K562 (cell line): Measurements from ENCODE around the gene MFN1. TPM values are rescaled to one million over a fixed set of nuclear protein-coding genes. Genes with fewer than 3 reads are reported as not detected.

ENCODE experiments used
- BRD9 ChIP-seq: fragments of 450-650 bp; IDR thresholded peaks from 2 replicates; pipeline ENCODE4 v1.6.1; 2018; ENCODE audit warnings: low read depth; ENCODE audit not compliant: partially characterized antibody
- CBFB ChIP-seq: sonication (generic); formaldehyde crosslinking; IDR thresholded peaks from 2 replicates; pipeline ENCODE4 v1.4.0; 2020; ENCODE audit warnings: mild to moderate bottlenecking, missing genetic modification reagents
- HDAC8 ChIP-seq: fragments of 450-650 bp; IDR thresholded peaks from 2 replicates; pipeline ENCODE4 v1.6.1; 2016; ENCODE audit warnings: mild to moderate bottlenecking, missing genetic modification characterization, moderate library complexity, missing compliant biosample characterization
- NCOA4 ChIP-seq: fragments of 450-650 bp; IDR thresholded peaks from 2 replicates; pipeline ENCODE4 v1.6.1; 2018; ENCODE audit warnings: mild to moderate bottlenecking; ENCODE audit not compliant: partially characterized antibody
- PHF8 ChIP-seq: fragments of 200-600 bp; sonication (generic); IDR thresholded peaks from 2 replicates; pipeline ENCODE4 v1.6.1; 2012; ENCODE audit warnings: mixed run types, mild to moderate bottlenecking, inconsistent platforms, low read length, moderate library complexity, borderline replicate concordance
- SAFB ChIP-seq: fragments of 200-400 bp; formaldehyde crosslinking; IDR thresholded peaks from 2 replicates; pipeline ENCODE4 v1.6.1; 2017; ENCODE audit warnings: low read depth, low read length, borderline replicate concordance
- SIX5 ChIP-seq, 2 experiments: IDR thresholded peaks; 2 replicates each; pipeline ENCODE4 v1.6.1; 2011; ENCODE audit warnings: low read length in 2 of 2, borderline replicate concordance in 1 of 2, low read depth in 1 of 2, mild to moderate bottlenecking in 1 of 2, moderate library complexity in 1 of 2; ENCODE audit not compliant: insufficient read depth in 1 of 2
- SRSF1 ChIP-seq: fragments of 200-400 bp; formaldehyde crosslinking; IDR thresholded peaks from 2 replicates; pipeline ENCODE4 v1.6.1; 2017; ENCODE audit warnings: mild to moderate bottlenecking, low read depth, low read length, moderate library complexity
- ZNF3 ChIP-seq: fragments of 250-450 bp; sonication (Bioruptor Pico); IDR thresholded peaks from 2 replicates; pipeline ENCODE4 v1.5.0; 2021; ENCODE audit warnings: mild to moderate bottlenecking, moderate library complexity
- ZNF584 ChIP-seq: fragments of 200-800 bp; sonication (Bioruptor generic); IDR thresholded peaks from 2 replicates; pipeline ENCODE4 v1.6.1; 2016; ENCODE audit warnings: low read depth, mild to moderate bottlenecking, missing genetic modification characterization, missing compliant biosample characterization
- polyA plus RNA-seq, 8 experiments: library from polyadenylated mRNA; depleted of rRNA in 4 of 8; stranded (reverse) in 5 of 8; unstranded in 3 of 8; fragments of >200 nt; fragmentation: Nextera tagmentation in 2 of 8; fragmentation: Illumina TruSeq in 1 of 8; extraction: Ambion mirVana in 2 of 8; extraction: Trizol in 1 of 8; gene quantifications; 2 replicates each; pipeline versions ENCODE4 v1.2.1 to v1.2.3, GENCODE V29; 2011 to 2014; ENCODE audit warnings: inconsistent platforms in 1 of 8, missing spikeins in 1 of 8
- total RNA-seq, 7 experiments: library from RNA; depleted of rRNA in 6 of 7; stranded (reverse); fragments of >200 nt in 6 of 7; fragmentation: Illumina TruSeq in 2 of 7; extraction: Trizol in 2 of 7; gene quantifications; 2 replicates each; pipeline versions ENCODE4 v1.2.1 to v1.2.3, GENCODE V29; 2011 to 2021; ENCODE audit warnings: low replicate concordance in 1 of 7
- TF ChIP-seq, protein P1 (sequence below): sonication (generic); formaldehyde crosslinking; IDR thresholded peaks from 2 replicates; pipeline ENCODE4 v1.8.0; 2022; ENCODE audit warnings: mild to moderate bottlenecking, low read depth, missing genetic modification reagents
- TF ChIP-seq, protein P2 (sequence below): fragments of 200-800 bp; sonication (Bioruptor generic); IDR thresholded peaks from 2 replicates; pipeline ENCODE4 v1.6.1; 2016; ENCODE audit warnings: missing genetic modification characterization, missing compliant biosample characterization
- TF ChIP-seq, protein P3 (sequence below): fragments of 250-450 bp; sonication (Bioruptor Pico); IDR thresholded peaks from 2 replicates; pipeline ENCODE4 v1.4.0; 2020
- TF ChIP-seq, protein P4 (sequence below): fragments of 450-650 bp; formaldehyde crosslinking; IDR thresholded peaks from 2 replicates; pipeline ENCODE4 v1.4.0; 2022; ENCODE audit warnings: mild to moderate bottlenecking, moderate library complexity
- TF ChIP-seq, protein P5 (sequence below): fragments of 450-650 bp; IDR thresholded peaks from 2 replicates; pipeline ENCODE4 v1.6.1; 2016; ENCODE audit warnings: borderline replicate concordance

MFN1 gene
- total and polyA plus RNA-seq, 9 of the 15 experiments (the other 6 are each of a cell fraction or from before 2014, with no cell fraction given): 10.5 to 42.7 (median 22.6) TPM

DNA sequence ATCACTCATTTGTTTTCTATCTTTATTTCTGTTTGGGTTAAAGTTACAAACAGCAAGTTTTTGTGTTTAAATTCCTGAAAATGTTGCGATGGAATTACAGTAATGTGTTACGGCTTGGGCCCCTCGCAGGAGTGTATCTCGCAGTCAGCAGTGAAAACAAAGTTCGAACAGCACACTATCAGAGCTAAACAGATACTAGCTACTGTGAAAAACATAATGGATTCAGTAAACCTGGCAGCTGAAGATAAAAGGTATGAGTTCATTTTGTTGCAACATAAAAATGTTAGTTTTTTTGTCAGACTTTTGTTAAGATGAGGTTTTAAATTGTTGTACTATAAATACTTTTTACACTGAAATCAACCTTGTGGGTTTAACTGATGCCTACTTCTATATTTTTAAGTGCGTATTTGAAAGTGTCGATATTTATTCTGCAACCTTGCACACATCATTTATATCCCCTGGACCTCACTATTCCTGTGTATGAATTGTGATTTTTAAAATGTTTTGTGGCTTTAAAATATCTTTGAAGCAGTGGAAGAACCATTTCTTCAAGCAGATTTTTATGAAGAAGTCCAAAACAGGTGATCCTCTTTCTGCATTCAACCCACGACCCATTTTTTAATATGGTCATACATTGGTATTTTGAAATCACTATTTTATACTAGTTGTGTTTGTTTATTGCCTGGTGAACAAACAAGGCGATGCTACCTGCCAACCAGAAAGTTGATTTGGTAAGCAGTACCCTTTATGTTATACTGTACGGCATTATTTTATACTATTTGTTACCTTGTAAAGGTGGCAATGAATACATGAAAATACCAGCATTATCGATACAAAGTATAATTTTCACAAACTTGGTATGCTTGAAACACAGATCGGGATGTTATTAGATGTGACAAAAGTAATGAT is 27.8 kb downstream of the MFN1 start (continued):
- TF ChIP-seq, protein P1, sequence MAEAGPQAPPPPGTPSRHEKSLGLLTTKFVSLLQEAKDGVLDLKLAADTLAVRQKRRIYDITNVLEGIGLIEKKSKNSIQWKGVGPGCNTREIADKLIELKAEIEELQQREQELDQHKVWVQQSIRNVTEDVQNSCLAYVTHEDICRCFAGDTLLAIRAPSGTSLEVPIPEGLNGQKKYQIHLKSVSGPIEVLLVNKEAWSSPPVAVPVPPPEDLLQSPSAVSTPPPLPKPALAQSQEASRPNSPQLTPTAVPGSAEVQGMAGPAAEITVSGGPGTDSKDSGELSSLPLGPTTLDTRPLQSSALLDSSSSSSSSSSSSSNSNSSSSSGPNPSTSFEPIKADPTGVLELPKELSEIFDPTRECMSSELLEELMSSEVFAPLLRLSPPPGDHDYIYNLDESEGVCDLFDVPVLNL (CRISPR knock-in tag): no peak
- TF ChIP-seq SRSF1: no peak
- TF ChIP-seq ZNF3 (CRISPR knock-in tag): no peak
- TF ChIP-seq SAFB: no peak
- no peak for TF ChIP-seq PHF8
- no peak for TF ChIP-seq HDAC8 (tag)
- no peak for TF ChIP-seq SIX5 (IDR thresholded peaks at IDR 0.05; ENCODE audit: borderline replicate concordance in 1 of 2, insufficient read depth in 1 of 2, low read depth in 1 of 2, low read length in 2 of 2)
- TF ChIP-seq, protein P2, sequence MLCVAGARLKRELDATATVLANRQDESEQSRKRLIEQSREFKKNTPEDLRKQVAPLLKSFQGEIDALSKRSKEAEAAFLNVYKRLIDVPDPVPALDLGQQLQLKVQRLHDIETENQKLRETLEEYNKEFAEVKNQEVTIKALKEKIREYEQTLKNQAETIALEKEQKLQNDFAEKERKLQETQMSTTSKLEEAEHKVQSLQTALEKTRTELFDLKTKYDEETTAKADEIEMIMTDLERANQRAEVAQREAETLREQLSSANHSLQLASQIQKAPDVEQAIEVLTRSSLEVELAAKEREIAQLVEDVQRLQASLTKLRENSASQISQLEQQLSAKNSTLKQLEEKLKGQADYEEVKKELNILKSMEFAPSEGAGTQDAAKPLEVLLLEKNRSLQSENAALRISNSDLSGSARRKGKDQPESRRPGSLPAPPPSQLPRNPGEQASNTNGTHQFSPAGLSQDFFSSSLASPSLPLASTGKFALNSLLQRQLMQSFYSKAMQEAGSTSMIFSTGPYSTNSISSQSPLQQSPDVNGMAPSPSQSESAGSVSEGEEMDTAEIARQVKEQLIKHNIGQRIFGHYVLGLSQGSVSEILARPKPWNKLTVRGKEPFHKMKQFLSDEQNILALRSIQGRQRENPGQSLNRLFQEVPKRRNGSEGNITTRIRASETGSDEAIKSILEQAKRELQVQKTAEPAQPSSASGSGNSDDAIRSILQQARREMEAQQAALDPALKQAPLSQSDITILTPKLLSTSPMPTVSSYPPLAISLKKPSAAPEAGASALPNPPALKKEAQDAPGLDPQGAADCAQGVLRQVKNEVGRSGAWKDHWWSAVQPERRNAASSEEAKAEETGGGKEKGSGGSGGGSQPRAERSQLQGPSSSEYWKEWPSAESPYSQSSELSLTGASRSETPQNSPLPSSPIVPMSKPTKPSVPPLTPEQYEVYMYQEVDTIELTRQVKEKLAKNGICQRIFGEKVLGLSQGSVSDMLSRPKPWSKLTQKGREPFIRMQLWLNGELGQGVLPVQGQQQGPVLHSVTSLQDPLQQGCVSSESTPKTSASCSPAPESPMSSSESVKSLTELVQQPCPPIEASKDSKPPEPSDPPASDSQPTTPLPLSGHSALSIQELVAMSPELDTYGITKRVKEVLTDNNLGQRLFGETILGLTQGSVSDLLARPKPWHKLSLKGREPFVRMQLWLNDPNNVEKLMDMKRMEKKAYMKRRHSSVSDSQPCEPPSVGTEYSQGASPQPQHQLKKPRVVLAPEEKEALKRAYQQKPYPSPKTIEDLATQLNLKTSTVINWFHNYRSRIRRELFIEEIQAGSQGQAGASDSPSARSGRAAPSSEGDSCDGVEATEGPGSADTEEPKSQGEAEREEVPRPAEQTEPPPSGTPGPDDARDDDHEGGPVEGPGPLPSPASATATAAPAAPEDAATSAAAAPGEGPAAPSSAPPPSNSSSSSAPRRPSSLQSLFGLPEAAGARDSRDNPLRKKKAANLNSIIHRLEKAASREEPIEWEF (CRISPR knock-in tag): peak; percentile 72
- TF ChIP-seq BRD9: peak; percentile 66
- TF ChIP-seq, protein P3, sequence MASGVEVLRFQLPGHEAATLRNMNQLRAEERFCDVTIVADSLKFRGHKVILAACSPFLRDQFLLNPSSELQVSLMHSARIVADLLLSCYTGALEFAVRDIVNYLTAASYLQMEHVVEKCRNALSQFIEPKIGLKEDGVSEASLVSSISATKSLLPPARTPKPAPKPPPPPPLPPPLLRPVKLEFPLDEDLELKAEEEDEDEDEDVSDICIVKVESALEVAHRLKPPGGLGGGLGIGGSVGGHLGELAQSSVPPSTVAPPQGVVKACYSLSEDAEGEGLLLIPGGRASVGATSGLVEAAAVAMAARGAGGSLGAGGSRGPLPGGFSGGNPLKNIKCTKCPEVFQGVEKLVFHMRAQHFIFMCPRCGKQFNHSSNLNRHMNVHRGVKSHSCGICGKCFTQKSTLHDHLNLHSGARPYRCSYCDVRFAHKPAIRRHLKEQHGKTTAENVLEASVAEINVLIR (CRISPR knock-in tag): no peak
- no peak for TF ChIP-seq ZNF584 (CRISPR knock-in tag)
- TF ChIP-seq, protein P4, sequence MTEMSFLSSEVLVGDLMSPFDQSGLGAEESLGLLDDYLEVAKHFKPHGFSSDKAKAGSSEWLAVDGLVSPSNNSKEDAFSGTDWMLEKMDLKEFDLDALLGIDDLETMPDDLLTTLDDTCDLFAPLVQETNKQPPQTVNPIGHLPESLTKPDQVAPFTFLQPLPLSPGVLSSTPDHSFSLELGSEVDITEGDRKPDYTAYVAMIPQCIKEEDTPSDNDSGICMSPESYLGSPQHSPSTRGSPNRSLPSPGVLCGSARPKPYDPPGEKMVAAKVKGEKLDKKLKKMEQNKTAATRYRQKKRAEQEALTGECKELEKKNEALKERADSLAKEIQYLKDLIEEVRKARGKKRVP (CRISPR knock-in tag): 0 out of 2 replicates have a peak, but pooled peaks have one; percentile 5
- TF ChIP-seq, protein P5, sequence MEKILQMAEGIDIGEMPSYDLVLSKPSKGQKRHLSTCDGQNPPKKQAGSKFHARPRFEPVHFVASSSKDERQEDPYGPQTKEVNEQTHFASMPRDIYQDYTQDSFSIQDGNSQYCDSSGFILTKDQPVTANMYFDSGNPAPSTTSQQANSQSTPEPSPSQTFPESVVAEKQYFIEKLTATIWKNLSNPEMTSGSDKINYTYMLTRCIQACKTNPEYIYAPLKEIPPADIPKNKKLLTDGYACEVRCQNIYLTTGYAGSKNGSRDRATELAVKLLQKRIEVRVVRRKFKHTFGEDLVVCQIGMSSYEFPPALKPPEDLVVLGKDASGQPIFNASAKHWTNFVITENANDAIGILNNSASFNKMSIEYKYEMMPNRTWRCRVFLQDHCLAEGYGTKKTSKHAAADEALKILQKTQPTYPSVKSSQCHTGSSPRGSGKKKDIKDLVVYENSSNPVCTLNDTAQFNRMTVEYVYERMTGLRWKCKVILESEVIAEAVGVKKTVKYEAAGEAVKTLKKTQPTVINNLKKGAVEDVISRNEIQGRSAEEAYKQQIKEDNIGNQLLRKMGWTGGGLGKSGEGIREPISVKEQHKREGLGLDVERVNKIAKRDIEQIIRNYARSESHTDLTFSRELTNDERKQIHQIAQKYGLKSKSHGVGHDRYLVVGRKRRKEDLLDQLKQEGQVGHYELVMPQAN: no peak
- TF ChIP-seq CBFB (CRISPR knock-in tag): no peak
- no peak for TF ChIP-seq NCOA4
